MM.1S (cell line): ENCODE measurements around the gene PLAAT5.
"Not testable (repeated sequence)": the region's sequence is repeated elsewhere in the genome, so short reads cannot be mapped to it uniquely, and the experiment has no call there.

Source experiments
- DNase-seq: peaks from one replicate; pipeline ENCODE4 v3.0.0-alpha.2; 2015
- H2AFZ ChIP-seq: fragments of 300-600 bp; sonication (generic); 2 replicates; pipeline ENCODE4 v1.6.0; 2016; ENCODE audit warnings: antibody characterized with exemption, low read length
- H3F3A ChIP-seq: fragments of 300-600 bp; sonication (generic); 2 replicates; pipeline ENCODE4 v1.6.1; 2016; ENCODE audit warnings: mild to moderate bottlenecking, antibody characterized with exemption, low read length, moderate library complexity, mixed read lengths; ENCODE audit not compliant: insufficient read depth
- H3K27ac ChIP-seq: fragments of 300-600 bp; sonication (generic); 2 replicates; pipeline ENCODE4 v1.5.1; 2016; ENCODE audit warnings: mild to moderate bottlenecking, low read length
- H3K27me3 ChIP-seq: fragments of 300-600 bp; sonication (generic); replicated peaks from 2 replicates; pipeline ENCODE4 v1.6.0; 2016; ENCODE audit warnings: low read length; ENCODE audit not compliant: insufficient read depth
- H3K36me3 ChIP-seq: fragments of 300-600 bp; sonication (generic); replicated peaks from 2 replicates; pipeline ENCODE4 v1.6.1; 2016; ENCODE audit warnings: mild to moderate bottlenecking, low read length, mixed read lengths; ENCODE audit not compliant: insufficient read depth
- H3K4me1 ChIP-seq: fragments of 300-600 bp; sonication (generic); 2 replicates; pipeline ENCODE4 v1.6.1; 2016; ENCODE audit warnings: low read length, mixed read lengths
- H3K4me2 ChIP-seq: fragments of 300-600 bp; sonication (generic); 2 replicates; pipeline ENCODE4 v1.6.0; 2016; ENCODE audit warnings: low read depth, low read length
- H3K4me3 ChIP-seq: fragments of 300-600 bp; sonication (generic); 2 replicates; pipeline ENCODE4 v1.5.1; 2016; ENCODE audit warnings: low read length, mixed read lengths
- H3K79me2 ChIP-seq: fragments of 300-600 bp; sonication (generic); 2 replicates; pipeline ENCODE4 v1.6.1; 2016; ENCODE audit warnings: mixed run types, low read length, mixed read lengths
- H3K9ac ChIP-seq: fragments of 300-600 bp; sonication (generic); 2 replicates; pipeline ENCODE4 v1.6.1; 2016; ENCODE audit warnings: low read length, mixed read lengths
- H3K9me2 ChIP-seq: fragments of 300-600 bp; sonication (generic); replicated peaks from 2 replicates; pipeline ENCODE4 v1.6.1; 2016; ENCODE audit warnings: mild to moderate bottlenecking, low read length, mixed read lengths; ENCODE audit not compliant: insufficient read depth
- H3K9me3 ChIP-seq: fragments of 300-600 bp; sonication (generic); replicated peaks from 2 replicates; pipeline ENCODE4 v1.6.1; 2016; ENCODE audit warnings: mild to moderate bottlenecking, low read length, mixed read lengths; ENCODE audit not compliant: insufficient read depth
- H4K20me1 ChIP-seq: fragments of 300-600 bp; sonication (generic); 2 replicates; pipeline ENCODE4 v1.6.1; 2016; ENCODE audit warnings: mild to moderate bottlenecking, low read length, moderate library complexity, mixed read lengths; ENCODE audit not compliant: insufficient read depth
- CTCF ChIP-seq: fragments of 300-600 bp; sonication (generic); IDR thresholded peaks from 2 replicates; pipeline ENCODE4 v1.5.1; 2016; ENCODE audit warnings: antibody characterized with exemption, low read length, mixed read lengths
- EZH2 ChIP-seq: fragments of 300-600 bp; sonication (generic); optimal IDR thresholded peaks from 2 replicates; pipeline ENCODE3; 2017; ENCODE audit warnings: low read depth, mild to moderate bottlenecking, antibody characterized with exemption, low read length, mixed read lengths
- EZH2phosphoT487 ChIP-seq: fragments of 300-600 bp; sonication (generic); IDR thresholded peaks from 2 replicates; pipeline ENCODE4 v1.6.1; 2018; ENCODE audit warnings: antibody characterized with exemption, low read length

Gene PLAAT5

DNA sequence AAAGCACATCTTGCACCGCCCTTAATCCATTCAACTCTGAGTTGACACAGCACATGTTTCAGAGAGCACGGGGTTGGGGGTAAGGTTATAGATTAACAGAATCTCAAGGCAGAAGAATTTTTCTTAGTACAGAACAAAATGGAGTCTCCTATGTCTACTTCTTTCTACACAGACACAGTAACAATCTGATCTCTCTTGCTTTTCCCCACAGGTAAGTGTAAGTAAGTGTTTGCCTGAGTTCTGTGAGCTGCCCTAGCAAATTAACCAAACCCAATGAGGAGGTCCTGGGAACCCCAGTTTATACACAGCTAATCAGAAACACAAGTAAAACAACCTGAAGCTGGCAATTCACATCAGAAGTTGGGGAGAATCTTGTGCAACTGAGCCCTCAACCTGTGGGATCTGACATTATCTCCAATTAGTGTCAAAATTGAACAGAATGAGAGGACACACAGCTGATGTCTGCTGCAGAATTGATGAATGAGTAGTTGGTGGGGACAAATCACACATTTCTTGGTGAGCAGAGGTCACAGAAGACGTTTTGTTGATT lies 37.8 kb upstream of the PLAAT5 start:
- not testable (repeated sequence) for H2AFZ ChIP-seq, H3K27me3 ChIP-seq, H3F3A ChIP-seq, H3K9me2 ChIP-seq, H3K4me2 ChIP-seq, H3K9ac ChIP-seq, DNase-seq, H4K20me1 ChIP-seq, H3K9me3 ChIP-seq, H3K4me1 ChIP-seq, H3K36me3 ChIP-seq, H3K79me2 ChIP-seq, H3K4me3 ChIP-seq, H3K27ac ChIP-seq

DNA sequence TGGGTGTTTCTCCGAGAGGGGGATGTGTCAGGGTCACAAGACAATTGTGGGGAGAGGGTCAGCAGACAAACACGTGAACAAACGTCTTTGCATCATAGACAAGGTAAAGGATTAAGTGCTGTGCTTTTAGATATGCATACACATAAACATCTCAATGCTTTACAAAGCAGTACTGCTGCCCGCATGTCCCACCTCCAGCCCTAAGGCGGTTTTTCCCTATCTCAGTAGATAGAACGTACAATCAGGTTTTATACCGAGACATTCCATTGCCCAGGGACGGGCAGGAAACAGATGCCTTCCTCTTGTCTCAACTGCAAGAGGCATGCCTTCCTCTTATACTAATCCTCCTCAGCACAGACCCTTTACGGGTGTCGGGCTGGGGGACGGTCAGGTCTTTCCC lies 37.2 kb upstream of the PLAAT5 start:
- H3K4me3 ChIP-seq, H3K79me2 ChIP-seq, H3K9me2 ChIP-seq, H3K27me3 ChIP-seq, H3K36me3 ChIP-seq, H3K9me3 ChIP-seq, H3K27ac ChIP-seq, H3K4me1 ChIP-seq, DNase-seq, H3F3A ChIP-seq, H3K9ac ChIP-seq, H4K20me1 ChIP-seq, H3K4me2 ChIP-seq, H2AFZ ChIP-seq: not testable (repeated sequence)

- no peak overlapping the region for H3K4me3 ChIP-seq
- no peak for TF ChIP-seq EZH2phosphoT487
- H4K20me1 ChIP-seq = no peaks in the 10 kb centered on the region
- no peaks in the 10 kb centered on the region for H3K9me3 ChIP-seq
- H3K36me3 ChIP-seq = no peaks in the 10 kb centered on the region
- no peak overlapping the region for H3K27ac ChIP-seq
- no peak overlapping the region for H3K9ac ChIP-seq
- DNase-seq = no peak
- no peak overlapping the region for H2AFZ ChIP-seq
- H3K9me2 ChIP-seq = no peaks in the 10 kb centered on the region
- H3F3A ChIP-seq = no peaks in the 10 kb centered on the region
- no peaks in the 10 kb centered on the region for H3K27me3 ChIP-seq
- no peaks in the 10 kb centered on the region for H3K79me2 ChIP-seq
- no peak overlapping the region for H3K4me2 ChIP-seq
- H3K4me1 ChIP-seq = no peaks in the 10 kb centered on the region; the same call in none of the 2 replicates
Measured at GRCh38 chr11:63527667-63528066, 36.7 kb upstream of the PLAAT5 start.

- no peaks in the 10 kb centered on the region for H3F3A ChIP-seq
Measured at GRCh38 chr11:63523151-63523550, 32.2 kb upstream of the PLAAT5 start.

More at GRCh38 chr11:63523151-63523550, 32.2 kb upstream of the PLAAT5 start:
- no peak overlapping the region for H3K9ac ChIP-seq
- H3K27ac ChIP-seq = no peak overlapping the region
- H4K20me1 ChIP-seq = no peaks in the 10 kb centered on the region
- no peaks in the 10 kb centered on the region for H3K9me2 ChIP-seq
- H3K36me3 ChIP-seq = no peaks in the 10 kb centered on the region
- DNase-seq = no peak
- H3K9me3 ChIP-seq = no peaks in the 10 kb centered on the region
- TF ChIP-seq EZH2 (no peak), CTCF (no peak)
- H3K4me1 ChIP-seq = peaks cover 5% of the 10 kb centered on the region
- no peak overlapping the region for H3K4me3 ChIP-seq
- no peaks in the 10 kb centered on the region for H3K27me3 ChIP-seq
- no peak overlapping the region for H3K4me2 ChIP-seq
- no peak overlapping the region for H2AFZ ChIP-seq
- no peaks in the 10 kb centered on the region for H3K79me2 ChIP-seq
